Measurements from ENCODE around the gene SSR4.
A peak's percentile ranks its signal among the peaks of the same experiment; 100 is the strongest.

The SSR4 gene

DNA sequence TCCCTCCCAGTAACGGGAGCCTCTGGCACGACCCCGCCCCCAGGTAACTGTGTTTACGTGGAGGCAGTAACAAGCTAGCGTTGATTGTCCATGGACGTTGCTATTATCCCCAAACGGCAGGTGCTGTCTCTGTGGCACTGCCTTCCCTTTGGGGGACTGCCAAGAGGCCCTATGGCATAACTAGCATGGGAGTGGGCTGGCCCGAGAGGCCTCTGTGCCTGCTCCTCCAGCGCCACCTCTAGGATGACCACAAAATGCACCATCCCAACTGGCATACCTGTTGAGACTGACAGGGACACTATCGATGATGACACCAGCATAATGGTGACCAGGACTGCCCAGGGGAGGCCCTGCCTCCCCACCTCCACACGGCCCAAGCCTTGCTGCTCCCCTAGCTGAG, 12.2 kb upstream of the SSR4 start:
- DNase-seq: no peak

DNA sequence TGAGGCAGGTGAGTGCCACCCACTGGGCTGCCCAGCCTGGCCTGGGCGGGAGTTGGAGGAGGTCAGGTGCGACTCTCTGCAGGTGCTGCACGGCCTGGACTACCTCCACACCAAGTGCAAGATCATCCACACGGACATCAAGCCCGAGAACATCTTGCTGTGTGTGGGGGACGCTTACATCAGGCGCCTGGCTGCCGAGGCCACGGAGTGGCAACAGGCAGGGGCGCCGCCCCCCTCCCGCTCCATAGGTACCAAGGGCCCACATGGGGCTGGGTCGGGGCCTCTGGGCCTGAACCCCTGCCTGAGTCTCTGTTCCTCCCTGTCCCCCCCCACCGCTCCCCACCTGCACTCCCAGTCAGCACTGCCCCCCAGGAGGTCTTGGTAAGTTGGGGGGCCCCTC, 11.6 kb upstream of the SSR4 start:
- no peak for DNase-seq

DNA sequence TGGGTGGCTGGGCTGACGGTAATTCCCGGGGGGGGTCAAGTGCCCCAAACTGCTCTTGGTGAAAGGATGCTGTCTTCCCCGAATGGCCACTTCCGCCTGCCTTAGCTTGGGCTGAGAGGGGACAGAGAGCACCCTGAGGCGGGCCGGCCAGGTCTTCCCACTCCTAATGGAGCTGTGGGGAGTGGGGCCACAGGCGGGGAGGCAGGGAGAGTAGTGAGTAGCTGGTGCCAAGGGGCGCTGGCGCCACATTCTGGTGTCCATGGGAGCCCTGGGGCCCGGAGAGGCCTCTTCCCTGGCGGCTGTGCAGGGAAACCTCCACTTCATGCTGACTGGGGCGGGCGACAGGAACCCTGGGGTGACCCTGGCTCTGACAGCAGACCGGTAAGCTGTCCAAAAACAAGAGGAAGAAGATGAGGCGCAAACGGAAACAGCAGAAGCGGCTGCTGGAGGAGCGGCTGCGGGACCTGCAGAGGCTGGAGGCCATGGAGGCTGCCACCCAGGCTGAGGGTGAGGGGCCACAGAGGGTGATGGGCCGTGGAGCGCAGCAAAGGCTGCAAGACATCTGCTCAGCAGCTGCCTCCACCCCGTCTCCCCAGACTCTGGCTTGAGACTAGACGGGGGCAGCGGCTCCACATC, 11.0 kb upstream of the SSR4 start:
- no peak for DNase-seq

DNA sequence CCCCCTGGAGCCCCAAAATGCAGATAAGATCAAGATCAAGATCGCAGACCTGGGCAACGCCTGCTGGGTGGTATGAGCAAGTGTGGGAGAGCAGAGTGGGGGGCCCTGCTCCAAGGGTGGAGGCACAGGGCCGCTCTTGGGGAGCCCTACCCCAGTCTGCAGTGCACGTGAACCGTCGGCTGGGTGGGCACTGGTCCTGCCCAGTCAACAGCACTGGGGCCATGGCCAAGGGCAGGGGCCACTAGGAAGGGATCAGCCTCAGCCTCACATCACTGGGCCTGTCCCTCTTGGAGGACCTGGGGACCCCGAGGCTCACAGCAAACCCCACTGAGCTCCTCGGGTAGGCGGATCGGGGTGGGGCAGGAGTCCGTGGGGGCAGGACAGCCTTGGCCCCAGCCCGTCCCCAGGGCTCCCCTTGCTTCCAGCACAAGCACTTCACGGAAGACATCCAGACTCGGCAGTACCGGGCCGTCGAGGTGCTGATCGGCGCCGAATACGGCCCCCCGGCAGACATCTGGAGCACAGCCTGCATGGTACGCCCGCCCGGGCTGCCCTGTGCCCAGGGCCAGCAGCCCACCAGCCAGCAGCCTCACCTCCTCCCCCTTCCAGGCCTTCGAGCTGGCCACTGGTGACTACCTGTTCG, 10.0 kb upstream of the SSR4 start:
- no peak for DNase-seq

DNA sequence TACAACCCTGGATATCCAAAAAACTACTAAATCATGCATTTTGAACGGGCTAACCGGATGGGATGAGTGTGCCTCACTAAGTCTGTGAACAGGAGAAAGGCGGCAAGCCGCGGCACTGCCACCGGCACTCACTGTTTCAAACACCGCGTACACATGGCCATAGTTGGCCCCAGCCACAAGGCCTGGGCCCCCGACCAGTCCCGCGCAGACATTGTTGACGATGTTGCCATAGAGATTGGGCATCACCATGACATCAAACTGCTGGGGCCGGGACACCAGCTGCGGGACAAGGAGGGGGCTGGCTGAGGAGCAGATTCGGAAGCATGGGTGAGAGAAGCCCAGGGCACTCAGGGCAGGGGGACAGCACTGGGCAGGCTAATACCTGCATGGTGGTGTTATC, 7.8 kb upstream of the SSR4 start:
- no peak for DNase-seq

DNA sequence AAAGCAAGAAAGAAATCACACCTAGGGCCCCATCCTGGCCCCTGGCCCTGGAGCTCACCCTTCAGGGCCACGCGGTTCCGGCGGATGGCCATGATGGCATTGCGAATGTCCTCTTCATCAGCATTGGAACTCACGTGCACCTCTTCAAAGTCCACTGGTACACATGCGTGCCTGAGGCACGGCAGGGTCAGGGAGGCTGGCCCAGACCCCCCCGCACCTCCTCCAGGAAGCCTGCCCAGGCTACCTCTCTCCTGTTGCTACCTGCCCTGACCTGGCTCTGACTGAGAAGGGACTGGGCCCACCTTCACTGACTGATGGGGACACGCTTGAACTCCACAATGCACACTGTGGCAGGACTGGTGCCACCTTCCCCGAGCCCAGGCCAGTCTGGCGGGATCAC, 4.8 kb upstream of the SSR4 start:
- no peak for DNase-seq

DNA sequence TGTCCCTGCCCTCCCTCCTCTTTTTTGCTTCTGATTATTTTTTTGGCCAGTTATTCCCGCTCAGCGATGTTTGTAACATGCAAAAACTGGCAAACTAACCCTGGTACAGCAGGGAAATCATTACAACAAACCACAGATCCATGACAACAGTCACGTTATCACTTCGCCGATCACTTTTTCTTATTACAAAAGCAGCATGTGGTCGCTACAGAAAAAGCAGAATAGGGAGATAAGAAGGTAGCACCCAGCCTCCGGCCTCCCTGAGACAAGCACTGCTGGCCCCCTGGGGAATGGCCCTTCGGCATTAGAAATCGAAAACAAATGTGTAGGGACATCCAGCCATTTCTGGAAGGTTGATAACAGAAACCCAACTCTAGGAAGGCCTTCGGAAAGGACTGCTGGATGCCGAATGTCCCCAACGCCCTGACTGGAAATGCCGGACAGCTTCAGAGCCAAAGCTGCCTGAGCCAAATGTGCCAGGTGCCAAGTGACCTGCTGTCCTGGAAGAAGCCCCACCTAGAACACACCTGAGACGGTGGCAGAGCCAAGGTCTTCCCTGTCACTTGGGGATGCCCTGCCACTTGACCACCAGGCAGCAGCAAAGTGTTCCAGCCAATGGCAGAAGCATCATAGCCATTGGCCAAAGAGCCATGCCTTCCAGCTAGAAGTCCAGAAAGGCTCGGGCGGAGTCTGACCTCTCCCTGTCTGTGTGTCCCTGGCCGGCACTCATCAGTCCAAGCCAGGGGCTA, 3.2 kb upstream of the SSR4 start:
- DNase-seq: no peak

DNA sequence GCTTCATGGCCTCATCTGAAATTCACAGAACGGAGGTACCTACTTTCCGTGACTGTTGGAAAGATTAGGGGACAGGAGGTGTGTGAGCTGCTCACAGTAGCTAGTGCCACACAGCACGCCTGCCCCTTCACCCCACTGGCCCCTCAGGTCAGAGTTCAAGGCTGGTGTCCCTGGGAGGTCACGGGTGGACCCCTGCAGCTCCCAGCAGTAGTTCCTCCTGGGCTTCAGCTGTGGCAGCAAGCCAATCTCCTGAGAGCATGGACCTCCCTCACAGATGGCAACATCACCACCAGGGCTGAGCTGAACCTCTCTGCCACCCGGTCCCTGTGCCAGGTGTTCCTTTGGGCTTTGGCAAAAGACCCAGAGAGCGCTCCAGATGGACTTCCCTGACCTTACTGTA, 2.1 kb upstream of the SSR4 start:
- DNase-seq: no peak

DNA sequence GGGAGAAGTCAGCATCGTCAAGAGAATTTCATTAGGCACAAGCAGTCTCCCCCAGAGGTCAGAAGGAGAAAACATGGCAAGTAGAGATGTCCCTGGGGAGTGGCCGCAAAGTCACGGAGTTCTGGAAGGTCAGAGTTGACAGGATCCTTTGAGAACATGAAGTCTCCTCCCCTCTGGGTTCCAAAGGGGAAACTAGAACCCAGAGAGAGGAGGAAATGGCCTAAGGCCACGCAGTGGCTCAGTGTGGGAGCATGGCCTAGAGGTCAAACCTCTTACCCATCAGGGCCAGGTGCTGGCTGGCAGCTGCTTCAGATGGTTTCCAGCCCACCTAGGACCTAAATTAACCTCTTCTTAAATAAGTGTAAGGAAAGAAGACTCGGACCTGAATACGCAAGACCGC, 1.2 kb upstream of the SSR4 start:
- no peak for DNase-seq

DNA sequence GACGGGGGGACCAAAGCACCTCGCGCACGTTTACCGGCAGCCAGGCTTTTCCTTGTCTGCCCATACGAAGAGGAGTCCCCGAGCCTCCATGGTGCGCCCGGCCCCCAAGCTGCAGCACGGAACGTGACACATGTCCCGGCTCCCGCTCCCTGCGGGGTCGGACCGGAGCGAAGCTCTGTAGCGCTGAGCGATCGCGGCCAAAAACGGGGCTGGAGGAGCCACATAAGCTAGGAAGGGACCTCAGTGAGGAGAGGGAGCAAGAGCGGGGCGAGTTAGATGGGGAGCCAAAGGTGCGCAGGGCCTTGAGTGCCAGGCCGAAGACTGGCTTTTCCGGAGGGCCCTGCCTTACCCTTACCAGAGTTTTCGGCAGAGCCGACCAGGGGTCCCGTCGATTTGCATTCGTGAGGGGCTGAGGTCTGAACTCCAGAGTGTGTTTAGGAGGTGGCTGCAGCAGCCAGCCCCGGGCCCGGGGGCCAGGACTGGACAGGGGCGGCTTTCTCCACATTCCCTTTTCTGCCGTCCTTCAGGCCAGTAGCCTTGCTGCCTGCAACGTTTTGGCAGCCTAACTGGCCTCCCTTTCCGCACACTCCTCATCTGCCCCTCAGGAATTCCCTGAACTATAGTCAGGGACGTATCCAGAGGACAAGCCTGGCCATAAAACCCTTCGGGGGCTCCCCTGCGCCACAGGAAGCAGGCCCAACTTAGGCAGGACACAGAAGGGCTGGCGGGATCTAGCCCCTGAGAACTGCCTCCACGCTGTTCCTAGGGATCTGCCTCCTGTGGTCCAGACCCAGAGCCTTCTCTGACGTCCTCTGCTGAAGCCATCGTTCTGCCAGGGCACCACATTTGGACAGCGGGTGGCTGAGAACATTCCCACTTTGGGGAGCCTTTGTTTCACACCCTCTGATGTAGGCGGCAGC, 689 bp downstream of the SSR4 start:
- peak; percentile 30 for DNase-seq

DNA sequence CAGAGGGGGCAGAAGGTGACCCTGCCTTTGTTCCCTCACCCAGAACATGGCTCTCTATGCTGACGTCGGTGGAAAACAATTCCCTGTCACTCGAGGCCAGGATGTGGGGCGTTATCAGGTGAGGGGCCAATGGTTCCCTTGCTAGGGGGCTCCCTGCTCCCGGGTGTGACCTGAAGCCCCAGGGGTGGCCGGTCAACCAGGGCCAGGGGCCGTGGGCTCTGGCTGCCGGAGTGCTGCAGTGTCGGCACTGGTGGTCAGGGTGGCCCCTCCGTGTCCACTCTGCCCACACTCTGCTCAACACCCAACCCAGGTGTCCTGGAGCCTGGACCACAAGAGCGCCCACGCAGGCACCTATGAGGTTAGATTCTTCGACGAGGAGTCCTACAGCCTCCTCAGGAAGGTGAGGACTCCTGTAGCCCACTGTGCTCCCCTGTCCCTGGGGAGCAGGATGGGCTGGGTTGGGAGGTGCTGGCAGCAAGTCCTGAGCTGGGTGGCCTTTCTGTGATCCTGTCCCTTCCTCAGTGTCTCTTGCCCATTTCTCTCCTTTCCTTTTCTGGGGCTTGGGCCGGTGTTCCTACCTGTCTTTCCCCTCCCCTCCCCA, 3.0 kb downstream of the SSR4 start:
- no peak for DNase-seq

DNA sequence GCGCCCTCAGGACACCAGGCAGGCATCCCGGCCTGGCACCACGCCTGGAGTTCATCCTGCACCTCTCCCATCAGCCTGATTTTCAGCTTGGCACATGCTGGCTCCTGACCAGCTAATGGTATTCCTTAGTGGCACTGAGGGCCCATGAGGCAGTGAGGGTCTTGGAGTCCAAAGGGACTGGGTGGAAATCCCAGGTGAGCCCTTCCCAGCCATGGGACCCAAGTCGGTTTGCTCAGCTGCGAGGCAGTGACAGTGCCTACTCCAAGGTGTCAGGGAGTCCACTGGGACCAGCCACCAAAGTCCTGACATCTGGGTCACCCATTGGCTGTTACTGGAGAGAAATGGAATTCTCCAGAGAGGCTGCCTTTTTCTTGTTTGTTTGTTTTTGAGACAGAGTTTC, 4.9 kb downstream of the SSR4 start:
- DNase-seq: no peak

DNA sequence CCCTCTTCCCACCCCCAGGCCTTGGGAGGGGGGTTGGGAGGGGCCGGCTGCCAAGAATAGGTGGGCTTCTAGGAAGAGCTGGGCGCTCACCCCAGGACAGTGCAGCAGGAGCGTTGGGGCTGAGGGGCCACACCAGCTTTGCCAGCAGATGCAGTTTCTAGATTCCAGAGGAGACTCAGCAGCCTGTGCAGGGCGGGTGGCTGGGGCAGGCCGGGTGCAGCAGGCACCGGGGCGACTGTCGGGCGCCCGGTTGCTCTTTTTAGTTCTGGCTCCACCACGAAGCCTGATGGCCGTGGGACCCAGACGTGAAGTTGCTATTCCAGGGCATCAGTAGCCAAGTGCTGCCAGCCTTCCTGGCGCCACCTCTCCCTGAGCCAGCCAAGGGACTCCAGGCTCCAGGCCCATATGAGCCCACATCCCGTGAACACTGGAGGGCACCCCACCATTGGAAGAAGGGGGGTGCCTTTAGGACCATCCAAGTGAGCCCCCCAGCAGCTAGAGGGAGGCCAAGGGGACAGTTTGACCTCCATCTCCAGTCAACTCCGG, 5.8 kb downstream of the SSR4 start:
- no peak for DNase-seq

DNA sequence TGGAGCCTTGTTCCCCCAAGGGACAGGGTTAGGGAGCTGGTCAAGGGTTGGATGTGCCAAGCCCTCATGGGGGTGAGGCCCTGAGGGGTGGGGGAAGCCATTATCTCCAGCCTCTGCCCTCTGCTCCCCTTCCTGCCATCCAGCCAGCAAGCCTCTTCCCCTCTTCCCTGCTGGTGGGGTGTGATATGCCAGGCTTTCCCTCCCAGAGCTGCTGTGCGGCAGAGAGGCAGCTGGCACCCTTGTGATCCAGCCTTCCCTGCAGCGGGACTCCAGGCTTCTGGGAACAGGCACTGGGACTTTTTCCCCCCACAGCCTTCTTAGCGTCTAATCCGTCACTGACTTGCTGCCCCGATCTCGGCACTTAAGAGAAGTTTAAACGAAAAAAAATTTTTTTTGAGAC, 6.3 kb downstream of the SSR4 start:
- no peak for DNase-seq

DNA sequence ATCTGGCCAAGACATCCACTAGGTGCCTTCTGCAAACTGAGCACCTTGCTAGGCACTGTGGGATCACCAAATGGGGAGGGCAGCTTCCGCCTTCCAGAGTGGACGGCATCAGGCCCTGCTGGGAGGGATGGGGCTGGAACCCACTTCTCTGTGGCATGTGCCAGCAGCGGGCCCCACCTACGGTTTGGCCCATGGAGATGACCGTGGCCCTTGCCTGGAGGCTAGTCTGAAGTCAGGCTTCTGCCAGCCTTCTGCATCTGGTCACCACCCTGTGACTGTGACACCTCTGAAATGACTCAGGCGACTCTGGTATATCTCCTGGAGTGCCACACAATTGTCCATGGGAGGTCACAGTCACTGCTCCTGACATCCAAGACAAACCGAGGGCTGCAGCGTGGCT, 7.2 kb downstream of the SSR4 start:
- DNase-seq: no peak

DNA sequence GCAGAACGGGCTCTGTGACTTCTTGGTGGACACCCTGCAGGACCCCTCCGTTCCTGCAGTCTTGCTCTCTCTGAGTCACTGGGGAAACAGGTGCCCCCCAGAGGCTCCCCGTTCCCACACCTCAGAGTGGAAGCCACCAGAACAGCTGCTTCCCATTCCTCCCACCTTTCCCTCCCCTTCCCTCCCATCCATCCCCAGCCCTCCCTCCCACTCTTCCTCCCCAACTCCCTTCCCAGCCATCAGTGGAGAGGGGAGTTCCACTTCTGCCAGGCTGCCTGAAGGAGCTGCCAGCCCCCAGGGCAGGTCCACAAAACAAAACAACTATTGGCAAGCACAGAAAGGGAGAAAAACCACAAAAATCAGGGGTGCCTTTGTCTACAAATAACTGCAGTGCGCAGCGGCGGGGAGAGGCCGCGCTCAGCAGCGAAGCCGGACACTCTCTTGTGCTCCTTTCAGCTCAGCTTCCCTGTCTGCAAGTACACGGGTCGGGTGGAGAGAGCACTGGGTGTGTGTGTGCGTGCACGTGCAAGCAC, 8.1 kb downstream of the SSR4 start:
- DNase-seq: no peak

DNA sequence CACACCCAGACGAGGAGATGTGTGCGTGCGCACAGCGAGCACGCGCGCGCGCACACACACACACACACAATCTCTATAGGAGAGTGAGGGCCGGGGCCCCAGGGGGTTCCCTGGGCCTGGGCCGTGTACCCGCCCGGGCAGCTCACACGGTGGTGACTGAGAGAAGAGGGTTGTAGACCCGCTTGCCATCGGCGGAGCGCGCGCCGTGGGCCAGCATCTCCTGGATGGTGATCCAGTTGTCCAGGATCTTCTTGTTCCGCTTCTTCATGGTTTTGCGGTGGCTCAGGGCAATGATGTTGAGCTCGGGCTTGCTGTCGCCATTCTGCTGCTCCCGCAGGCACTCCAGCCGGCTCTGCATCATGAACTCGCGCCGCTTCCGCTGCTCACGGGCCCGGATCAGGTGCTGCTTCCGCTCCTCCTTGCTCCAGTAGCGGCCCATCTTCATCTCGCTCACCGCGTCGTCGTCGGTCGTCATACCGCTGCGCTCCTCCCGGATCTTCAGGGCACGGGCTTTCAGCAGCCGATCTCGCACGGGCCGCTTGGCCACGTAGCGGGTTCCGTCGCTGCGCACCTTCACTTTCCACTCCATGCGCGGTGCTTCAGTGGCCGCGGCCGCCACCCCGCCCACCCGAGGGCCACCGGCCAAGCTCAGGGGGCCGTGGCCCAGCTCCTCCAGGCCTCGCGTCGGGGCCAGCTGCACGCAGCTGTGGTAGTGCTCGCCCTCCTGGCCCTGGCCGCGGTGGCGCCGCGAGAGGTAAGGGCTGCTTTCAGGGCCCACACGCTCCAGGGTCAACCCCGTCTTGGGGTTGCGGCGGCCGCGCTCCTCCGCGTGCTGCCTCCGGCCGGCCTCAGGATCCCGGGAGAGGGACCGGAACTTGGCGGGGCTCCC, 9.0 kb downstream of the SSR4 start:
- no peak for DNase-seq

DNA sequence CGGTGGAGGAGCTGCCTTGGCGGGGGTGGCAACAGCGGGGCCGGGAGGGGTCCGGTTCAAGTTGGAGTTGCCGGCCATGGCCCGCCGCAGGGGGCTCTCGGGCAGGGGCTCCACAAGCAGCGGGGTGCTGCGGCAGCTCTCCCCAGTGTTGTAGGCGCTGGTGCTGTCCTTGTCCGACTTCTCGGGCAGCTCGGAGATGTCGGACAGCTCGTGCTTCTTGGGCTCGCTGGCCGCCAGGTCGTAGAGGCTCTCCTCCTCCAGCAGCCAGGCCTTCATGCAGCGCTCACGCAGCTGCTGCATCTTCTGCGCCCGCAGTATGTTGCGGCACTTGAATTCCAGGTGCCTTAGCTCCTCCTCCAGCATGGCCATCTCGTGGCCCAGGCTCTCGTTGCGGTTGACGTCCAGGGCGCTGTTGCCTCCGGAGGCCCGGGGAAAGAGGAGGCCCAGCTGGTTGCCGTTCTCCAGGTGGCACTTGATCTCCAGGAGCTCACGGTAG, 9.7 kb downstream of the SSR4 start:
- DNase-seq: no peak

DNA sequence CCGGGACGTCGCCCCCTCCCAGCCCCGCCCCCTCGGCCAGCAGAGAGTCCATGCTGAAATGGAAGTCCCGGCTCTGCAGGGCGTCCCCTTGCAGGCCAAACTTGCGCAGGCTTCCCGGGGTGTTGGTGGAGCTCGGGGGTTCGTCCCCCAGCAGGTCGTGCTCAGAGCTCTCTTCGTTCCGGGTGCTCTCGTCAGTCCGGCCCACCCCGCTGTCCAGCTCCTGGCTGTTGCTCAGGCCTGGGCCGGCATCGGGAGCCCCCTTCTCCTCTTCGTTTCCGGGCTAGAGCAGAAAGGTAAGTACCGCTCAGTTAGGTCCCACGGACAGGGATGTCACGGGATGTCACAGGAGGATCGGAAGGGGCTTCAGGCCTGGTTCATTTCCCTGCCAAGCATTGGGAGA, 10.2 kb downstream of the SSR4 start:
- no peak for DNase-seq

DNA sequence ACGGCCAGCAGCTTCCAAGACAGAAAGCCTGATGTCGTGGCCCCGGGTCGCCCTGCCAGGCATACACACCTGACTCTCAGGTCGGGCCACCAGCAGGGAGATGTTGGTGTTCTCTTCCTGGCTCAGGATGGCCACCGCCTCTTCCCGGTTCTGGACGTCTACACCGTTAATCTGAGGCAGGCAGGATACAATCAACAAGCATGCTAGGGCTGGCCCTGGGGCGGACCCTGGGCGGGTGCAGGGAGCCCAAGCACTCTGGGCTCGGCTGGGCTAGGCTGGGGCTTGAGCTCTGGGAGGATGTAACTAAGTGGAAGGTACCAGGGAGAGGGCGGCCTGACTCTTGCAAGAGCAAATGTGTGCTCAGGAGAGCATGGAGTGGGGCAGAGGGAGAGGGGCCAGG, 11.0 kb downstream of the SSR4 start:
- DNase-seq: no peak

DNA sequence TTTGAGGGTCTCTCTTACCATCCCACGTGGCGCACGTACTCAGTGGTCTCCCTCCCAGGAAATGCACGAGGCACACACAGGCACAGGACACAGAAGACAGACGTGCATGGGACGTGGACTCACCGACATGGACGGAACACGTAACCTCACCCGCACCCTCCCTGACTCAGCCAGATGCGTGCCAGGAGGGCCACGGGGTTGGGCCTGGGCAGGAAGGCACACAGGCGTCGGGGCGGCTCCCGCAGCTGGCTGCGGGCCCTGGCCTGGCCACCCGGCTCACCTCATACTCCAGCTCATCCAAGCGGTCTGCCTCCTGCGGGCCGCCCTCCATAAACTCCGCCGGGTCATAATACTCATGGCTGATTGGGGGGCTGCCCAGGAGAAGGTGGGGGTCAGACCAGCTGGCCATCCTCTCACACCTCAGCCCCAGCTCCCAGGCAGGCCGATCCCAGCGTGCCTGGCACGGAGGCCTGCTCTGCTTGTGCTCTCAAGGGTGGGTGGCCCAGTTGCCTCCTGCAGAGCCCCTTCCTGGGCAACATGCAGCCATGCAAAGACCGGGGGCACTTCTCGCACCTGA, 12.6 kb downstream of the SSR4 start:
- no peak for DNase-seq
